Lower leg skin (tissue), 3 donors: ENCODE data around the gene ARHGEF1.

ENCODE experiments used
- POLR2A ChIP-seq, 2 donors: fragments of 450-650 bp; IDR thresholded peaks; one replicate each; pipeline ENCODE4 v1.6.1; 2016 to 2017; ENCODE audit warnings: antibody characterized with exemption in 2 of 2, mild to moderate bottlenecking in 1 of 2, moderate library complexity in 1 of 2
- TF ChIP-seq, protein P1 (sequence below), 3 donors: fragments of 450-650 bp; IDR thresholded peaks; one replicate each; pipeline ENCODE4 v1.5.1; 2016; ENCODE audit warnings: antibody characterized with exemption in 3 of 3, mild to moderate bottlenecking in 3 of 3, moderate library complexity in 2 of 3

DNA sequence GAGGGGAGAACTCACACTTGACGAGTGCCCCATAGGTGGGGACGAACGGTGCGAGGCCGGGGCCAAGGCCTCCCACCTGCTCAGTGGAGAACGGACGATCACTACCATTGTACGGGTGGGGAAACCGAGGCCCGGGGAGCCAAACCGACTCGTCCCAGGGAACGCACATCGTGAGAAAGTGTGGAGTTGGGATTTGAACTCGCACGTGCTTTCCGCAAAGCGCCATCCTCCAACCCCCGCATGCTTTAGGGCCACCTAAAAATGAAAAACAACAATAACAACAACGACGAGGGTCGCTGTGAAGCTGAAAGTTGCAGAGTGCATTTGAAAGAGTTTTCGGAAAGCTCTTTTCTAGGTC, 458 bp downstream of the ARHGEF1 start:
- TF ChIP-seq, protein P1, sequence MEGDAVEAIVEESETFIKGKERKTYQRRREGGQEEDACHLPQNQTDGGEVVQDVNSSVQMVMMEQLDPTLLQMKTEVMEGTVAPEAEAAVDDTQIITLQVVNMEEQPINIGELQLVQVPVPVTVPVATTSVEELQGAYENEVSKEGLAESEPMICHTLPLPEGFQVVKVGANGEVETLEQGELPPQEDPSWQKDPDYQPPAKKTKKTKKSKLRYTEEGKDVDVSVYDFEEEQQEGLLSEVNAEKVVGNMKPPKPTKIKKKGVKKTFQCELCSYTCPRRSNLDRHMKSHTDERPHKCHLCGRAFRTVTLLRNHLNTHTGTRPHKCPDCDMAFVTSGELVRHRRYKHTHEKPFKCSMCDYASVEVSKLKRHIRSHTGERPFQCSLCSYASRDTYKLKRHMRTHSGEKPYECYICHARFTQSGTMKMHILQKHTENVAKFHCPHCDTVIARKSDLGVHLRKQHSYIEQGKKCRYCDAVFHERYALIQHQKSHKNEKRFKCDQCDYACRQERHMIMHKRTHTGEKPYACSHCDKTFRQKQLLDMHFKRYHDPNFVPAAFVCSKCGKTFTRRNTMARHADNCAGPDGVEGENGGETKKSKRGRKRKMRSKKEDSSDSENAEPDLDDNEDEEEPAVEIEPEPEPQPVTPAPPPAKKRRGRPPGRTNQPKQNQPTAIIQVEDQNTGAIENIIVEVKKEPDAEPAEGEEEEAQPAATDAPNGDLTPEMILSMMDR (IDR thresholded peaks at IDR 0.05), result no peak
- no peak for TF ChIP-seq POLR2A (IDR thresholded peaks at IDR 0.05)
